Cerebellar cortex (tissue), 1 donor: Measurements from ENCODE around the gene EAPP.
"Not testable (repeated sequence)": the region's sequence is repeated elsewhere in the genome, so short reads cannot be mapped to it uniquely, and the experiment has no call there.

Experiments used
- DNase-seq: peaks from one replicate; pipeline ENCODE4 v3.0.0-alpha.2; 2015; ENCODE audit warnings: low spot score

Gene EAPP

GRCh38 chr14:34539407-34540180 lies at the start of gene EAPP:
Gene EAPP, minus strand, starts transcription at chr14:34539701. Its CDS starts 73 bp downstream, at chr14:34539628.
- peak; percentile 98 for DNase-seq

- no peak for DNase-seq
Observed at GRCh38 chr14:34583525-34583924, 44.0 kb upstream of the EAPP start.

GRCh38 chr14:34582117-34582680 lies 42.7 kb upstream of the EAPP start:
- no peak for DNase-seq

- DNase-seq, result no peak
Observed at GRCh38 chr14:34580381-34580780, 40.9 kb upstream of the EAPP start.

- DNase-seq, result no peak
Observed at GRCh38 chr14:34571771-34572170, 32.3 kb upstream of the EAPP start.

- no peak for DNase-seq
Observed at GRCh38 chr14:34569750-34570149, 30.2 kb upstream of the EAPP start.

- DNase-seq, result peak; percentile 56
Observed at GRCh38 chr14:34568803-34569202, 29.3 kb upstream of the EAPP start.

- no peak for DNase-seq
Observed at GRCh38 chr14:34562776-34563150, 23.3 kb upstream of the EAPP start.

- not testable (repeated sequence) for DNase-seq
Observed at GRCh38 chr14:34562037-34562775, 22.7 kb upstream of the EAPP start.

- not testable (repeated sequence) for DNase-seq
Observed at GRCh38 chr14:34556498-34556829, 17.0 kb upstream of the EAPP start.

- not testable (repeated sequence) for DNase-seq
Observed at GRCh38 chr14:34555583-34556497, 16.3 kb upstream of the EAPP start.

GRCh38 chr14:34554540-34555250 lies 15.2 kb upstream of the EAPP start:
- DNase-seq, result peak; percentile 55

GRCh38 chr14:34549276-34549966 lies 9.9 kb upstream of the EAPP start:
- not testable (repeated sequence) for DNase-seq

- DNase-seq, result no peak
Observed at GRCh38 chr14:34548472-34548981, 9.0 kb upstream of the EAPP start.

- not testable (repeated sequence) for DNase-seq
Observed at GRCh38 chr14:34547136-34547520, 7.6 kb upstream of the EAPP start.

GRCh38 chr14:34546272-34547135 lies 7.0 kb upstream of the EAPP start:
- not testable (repeated sequence) for DNase-seq

GRCh38 chr14:34540181-34541059 lies 919 bp upstream of the EAPP start:
- DNase-seq, result not testable (repeated sequence)

- DNase-seq, result no peak
Observed at GRCh38 chr14:34538871-34539406, 562 bp downstream of the EAPP start.
